SK-N-DZ (cell line): ENCODE data around the gene BCAS1.
"Not testable (repeated sequence)": the region's sequence is repeated elsewhere in the genome, so short reads cannot be mapped to it uniquely, and the experiment has no call there.

Source experiments
- DNase-seq: peaks from one replicate; pipeline ENCODE4 v3.0.0-alpha.2; 2015; ENCODE audit warnings: low spot score

Gene BCAS1

DNA sequence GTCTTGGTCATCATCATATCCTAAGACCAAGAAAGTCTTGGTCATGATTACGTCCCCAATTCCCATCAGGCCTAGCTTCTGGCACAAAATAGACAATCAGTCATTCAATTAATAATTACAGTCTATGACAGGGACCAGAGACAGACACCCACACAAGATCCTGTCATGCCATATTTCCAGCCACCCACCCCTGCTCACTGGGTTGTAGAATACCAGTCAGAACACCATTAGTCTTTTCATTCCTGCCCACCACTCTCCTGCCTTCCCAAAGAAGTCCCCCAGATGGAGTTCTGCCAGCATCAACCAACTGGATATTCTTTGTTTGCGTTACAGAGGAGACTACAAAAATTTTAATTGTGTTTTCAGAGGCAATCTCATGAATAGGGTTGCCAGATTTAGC, 81.0 kb downstream of the BCAS1 start:
- no peak for DNase-seq

DNA sequence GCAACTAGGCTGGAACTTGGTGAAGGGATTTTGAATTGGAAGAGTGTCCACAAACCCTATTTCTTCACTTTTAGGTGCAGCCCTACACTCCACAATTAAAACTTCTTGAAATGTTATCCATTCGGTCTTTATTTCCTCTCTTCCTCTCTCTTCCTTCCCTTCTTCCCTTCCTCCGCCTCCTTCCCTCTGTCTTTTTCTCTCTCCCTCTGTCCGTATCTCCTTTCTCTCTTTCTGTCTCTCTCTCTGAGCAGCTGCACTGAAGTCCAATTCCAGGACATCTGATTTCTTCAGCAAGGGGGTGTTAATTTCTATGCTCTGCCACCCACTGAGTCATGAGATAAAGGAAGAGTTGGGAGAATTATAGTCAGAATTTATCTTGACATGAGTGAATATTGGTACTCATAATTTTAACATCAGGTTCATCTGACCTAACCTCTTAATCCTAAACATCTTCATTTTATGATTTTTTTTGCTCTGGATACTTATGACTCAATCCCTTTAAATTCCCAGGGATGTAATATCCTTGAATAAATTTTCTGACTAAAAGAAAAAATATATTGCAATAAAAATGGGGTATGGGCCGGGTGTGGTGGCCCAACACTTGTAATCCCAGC, 84.2 kb downstream of the BCAS1 start:
- DNase-seq: no peak

DNA sequence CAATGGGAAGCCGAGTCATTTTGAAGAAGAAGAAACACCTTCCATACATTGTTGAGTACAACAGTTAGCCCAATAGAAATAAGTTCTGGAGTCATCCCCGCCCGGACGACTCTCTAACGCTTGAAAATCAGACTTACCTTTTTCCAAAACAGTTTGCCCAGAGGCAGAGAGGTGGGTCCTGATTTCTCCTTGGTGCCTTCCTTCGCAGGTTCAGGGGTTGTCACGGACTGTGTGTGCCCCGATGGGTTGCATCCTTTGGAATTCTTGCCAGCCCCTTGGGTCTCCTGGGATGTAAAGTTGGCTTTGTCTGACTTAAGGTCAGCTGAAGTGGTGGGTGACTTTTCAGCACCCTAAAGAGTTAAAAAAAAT, 85.3 kb downstream of the BCAS1 start:
- no peak for DNase-seq

DNA sequence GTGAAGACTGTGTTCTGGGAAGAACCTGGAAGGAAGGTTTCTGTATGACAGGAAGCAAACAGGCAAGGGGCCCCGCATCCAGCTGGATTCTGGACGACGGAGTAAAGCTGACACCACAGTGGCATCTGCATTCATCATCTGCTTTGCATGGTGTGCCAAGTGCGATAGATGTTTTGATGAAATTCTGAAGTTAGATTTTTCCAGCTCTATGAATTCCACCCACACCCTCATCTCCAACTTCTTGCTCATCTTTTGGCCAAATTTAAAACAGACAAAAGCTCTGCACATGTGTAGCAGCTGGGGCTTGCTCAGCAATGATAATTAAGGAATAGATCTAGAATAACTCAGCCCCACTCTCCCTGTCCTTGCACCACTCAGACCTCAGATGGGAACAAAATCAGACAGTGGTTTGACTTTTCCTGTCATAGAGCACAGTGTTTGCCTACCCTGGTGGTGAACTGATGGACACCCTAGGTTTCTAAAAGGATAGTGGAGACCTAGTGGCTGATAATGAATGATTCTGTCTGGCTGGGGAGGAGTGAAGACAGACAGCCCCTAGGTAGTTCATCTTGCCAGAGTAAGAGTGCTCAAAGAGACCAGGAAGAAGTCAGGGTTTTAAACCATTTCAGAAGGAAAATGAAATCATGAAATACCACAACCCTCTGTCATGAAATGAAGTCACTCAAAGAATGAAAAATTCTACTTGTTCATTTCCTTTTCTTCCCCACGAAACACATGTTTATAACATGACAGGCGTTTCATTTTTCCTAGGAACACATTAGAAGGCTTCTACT, 85.8 kb downstream of the BCAS1 start:
- DNase-seq: no peak

DNA sequence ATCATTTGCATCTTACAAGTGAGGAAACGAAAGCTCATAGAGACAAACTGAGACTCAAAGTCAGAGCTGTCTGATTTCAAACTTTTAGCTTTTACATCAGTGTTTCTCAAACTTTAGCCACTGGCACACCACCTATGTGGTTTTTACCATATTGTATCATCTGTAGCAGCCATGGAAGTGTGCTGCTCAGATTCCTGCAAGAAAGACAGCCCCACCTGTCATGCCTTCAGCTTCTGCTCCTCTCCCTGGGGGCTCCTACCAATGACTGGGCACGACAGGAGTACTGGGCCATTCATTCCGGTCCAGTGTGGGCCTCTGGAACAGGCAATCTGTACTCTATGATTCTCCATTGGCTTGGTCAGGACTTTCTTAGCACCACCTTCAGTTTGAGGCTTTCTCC, 87.0 kb downstream of the BCAS1 start:
- DNase-seq: no peak

DNA sequence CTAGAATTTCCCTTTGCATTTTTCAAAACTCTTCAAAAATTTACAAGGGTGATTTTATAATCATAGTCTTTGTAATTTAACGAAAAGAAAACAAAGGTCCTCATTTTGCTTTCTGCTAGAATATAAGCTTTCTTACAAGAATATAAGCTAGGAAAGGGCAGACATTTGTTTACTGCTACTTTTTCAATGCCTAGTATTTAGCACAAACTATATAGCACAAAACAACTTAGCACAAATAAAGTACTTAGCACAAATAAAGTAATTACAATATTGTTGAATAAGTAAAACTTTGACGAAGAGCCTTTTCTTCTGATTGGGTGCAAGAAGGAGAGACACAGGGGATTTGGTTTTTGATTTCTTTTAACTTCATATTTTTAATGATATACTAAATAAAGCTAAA, 87.8 kb downstream of the BCAS1 start:
- no peak for DNase-seq

DNA sequence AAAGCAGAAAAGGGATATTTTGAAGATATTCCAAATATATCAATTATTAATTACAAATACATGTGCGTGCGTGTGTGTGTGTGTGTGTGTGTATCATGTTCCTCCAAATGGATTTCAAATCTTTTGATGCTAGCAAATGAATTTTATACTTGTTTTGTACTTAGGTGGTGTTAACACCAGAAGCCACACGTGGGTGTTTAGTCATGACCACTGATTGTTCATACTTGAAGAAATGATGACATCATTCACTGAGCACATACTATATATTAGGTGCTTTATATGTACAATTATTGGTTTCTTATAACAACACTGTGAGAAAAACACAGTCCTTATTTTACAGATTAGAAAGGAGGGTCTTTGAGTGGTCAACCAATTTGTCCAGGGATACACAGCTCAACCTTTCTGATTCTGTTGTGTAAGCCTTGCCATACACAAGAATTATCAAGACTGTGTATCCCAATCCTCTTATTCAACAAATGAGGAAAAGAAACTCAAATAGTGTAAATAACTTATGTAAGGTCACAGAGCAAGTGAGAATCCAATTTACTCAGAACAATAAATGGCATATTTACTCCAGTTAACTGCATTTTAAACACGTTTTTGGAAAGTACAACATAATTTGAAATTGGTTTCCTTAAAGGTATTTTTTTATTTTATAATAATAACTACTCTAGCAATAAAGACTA, 88.5 kb downstream of the BCAS1 start:
- DNase-seq: no peak

DNA sequence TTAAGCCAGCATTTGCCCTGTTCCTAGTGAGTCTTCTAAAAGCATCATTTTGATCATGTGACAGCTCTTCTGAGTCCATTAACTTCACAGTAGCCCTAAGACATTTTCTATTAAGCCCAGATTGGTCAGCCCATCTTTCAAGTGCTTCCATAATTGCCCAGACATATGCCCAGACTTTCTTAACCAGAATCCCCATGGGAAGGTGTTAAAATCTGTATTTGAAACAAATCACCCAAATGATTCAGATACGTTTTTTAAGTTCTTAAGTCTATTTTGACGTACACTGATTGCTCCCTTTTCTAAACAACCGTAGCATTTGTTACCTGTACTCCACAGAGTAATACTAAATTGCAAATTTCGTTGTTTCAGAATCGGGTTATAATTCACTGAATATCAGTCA, 89.3 kb downstream of the BCAS1 start:
- no peak for DNase-seq

DNA sequence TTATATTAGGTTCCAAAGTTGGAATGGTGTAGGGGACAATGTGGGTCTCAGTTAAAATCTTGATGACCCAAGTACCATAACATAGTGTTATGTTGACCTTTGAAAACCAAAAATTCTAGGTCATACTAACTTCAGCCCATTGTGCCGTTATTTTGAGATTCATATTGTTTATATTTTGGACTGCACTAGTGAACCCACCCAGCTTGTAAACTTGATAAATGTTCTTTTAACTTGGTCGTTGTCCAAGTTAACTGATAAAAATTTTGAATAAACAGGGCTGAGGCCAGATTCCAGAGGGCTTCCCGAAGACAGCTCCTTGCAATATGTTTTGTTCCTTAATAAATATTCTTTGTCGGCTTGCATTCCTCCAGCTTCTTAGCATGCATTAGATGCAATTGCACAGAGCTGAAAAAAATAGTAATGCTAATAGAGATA, 90.3 kb downstream of the BCAS1 start:
- DNase-seq: no peak

DNA sequence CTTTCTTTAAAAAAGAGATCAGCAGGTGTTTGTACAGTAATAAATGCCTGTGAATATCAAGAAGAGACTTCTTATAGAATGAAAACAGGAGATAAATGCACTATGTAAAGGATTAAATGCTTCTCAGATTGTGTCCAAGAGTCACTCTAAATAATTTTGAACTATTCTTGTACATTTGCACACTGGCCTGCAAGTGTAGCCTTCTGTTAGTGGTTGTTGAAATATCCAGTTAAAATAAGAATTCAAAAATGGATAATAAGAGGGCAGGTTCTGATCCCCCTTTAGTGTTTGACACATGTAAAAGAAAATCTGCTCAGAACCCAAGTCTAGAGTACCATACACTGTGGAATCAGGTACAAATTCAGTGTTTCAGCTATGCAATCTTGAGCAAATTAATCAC, 91.9 kb downstream of the BCAS1 start:
- no peak for DNase-seq

DNA sequence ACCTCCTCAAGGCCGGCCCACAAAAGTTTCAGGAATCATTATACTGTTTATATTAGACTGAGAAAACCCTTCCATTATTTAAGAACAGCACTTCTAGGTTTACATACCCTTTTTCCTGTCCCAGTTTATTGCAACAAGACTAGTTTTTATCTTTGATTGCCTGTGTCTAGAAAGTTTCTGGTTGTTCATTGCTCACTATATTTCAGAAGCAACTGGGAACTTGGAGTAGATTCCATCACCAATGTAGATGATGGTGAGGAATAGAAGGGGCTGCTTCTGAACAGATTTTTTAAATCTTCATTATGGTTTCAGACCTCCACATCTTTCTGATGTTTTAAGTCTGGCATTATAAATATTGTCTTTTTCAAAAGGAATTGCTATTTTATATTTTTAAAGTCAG, 93.0 kb downstream of the BCAS1 start:
- no peak for DNase-seq

DNA sequence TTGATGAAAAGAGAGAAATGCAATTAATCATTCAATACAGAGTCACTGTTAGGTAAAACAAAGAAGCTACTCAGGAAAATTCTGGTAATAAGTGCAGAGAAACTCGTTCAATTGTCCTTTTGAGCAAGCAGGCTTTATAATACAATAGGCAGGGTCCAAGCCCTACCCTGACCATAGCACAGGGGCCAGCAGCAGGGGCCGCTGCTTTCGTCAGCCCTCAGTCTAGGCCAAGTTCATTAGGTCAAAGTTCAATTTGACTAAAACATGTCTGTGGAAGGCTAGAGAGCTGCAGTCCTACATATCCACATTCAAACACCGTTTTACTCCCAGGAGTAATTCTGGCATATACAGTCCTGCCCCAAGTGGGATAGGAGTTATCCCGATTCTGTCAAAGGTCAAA, 94.6 kb downstream of the BCAS1 start:
- no peak for DNase-seq

DNA sequence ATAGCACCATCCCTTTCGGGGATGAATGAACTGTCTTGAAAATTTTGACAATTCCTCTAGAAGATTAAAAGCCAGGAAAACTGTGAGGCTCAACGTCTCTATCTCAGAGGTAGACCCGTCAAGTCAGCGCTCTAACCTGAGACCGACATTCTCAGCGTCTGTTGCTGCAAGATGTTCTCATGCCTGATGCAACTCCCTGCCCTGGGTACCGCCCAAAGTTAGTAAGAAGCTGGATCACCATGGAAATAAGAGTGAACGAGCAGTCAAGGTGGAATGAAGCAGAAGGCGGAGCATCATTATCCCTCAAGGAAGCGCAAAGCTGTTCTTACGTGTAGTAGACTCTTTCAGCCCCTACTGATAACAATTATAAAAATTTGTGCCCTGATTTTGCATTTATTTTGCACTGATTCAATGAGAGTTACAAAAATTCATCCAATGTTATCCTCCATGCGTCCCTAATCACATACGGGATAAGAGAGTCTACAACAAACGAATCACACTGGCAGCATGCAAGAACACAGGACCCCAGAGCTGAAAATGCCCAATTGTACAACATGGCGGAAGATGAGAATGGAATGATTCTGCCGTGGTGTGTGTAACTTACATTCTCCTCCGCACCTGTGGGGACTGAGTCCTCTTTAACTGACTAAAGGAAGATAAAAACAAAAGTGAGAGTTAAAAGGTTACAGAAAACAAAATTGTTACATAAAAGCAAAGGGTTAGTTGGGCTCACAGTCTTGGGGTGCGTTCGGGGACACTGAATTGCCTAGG, 95.4 kb downstream of the BCAS1 start:
- no peak for DNase-seq

DNA sequence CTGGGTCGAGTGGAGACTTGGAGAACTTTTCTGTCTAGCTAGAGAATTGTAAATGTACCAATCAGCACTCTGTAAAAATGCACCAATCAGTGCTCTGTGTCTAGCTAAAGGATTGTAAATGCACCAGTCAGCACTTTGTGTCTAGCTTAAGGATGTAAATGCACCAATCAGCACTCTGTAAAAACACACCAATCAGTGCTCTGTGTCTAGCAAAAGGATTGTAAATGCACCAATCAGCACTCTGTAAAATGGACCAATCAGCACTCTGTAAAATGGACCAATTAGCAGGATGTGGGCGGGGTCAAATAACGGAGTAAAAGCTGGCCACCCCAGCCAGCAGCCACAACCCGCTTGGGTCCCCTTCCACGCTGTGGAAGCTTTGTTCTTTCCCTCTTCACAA, 96.5 kb downstream of the BCAS1 start:
- not testable (repeated sequence) for DNase-seq

DNA sequence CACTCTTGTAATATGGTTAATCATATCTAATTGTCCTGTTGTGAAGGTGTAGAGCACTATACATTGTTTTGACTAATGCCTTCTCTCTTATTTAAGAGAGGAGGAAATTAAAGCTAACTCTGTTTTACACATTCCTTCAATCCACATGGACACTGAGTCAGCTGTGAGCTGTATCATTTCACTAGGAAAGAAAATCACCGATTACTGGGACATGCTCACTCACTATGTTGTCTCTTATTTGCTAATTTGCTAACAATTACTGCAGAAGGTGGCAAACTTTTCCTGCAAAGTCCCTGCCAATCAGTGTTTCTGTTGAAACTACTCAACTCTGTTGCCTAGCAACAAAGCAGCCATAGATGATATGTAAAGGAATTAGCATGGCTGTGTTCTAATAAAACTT, 98.2 kb downstream of the BCAS1 start:
- DNase-seq: no peak

DNA sequence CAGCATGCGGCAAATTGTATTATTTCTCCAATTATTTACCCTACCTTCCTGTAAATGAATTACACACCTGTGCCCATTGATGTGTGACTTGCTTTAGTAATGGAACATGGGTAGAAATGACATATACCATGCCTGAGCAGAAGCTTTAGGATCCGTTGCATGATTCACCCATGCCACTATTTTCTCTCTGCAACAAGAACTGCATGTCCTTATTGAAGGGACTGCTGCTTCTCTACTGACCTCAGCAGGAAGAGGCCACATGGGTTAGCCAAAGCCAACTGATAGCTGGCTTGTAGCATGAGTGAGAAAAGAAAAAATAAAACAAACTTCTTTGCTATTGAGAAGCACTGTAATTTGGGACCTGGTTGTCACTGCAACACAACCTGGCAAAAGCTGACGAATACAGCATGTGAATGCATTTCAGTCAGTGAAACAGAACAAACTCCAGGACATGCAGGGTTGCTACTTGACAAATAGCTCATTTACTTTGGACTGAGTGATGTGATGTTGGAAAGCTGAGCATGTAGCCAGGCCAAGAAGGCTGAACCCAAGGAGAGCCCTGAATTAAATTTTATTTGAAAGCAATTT, 99.2 kb downstream of the BCAS1 start:
- no peak for DNase-seq

DNA sequence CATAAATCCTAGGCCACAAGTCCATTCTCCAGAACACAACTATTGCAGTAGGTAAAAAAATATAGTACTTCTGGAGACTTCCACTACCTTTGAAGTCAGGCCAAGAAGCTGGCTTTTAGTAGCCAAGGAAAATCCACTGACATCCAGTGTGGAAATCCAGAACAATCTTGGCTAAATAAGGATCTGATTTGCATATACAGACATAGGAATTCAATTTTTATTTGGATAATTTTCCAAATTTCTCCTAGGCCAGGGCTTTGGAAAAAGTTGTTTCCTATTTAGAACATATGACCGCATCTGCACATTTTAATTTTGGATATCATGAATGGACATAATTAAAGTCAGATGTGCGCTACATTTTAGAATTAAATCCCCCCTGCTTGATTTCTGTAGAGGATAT, 100.2 kb downstream of the BCAS1 start:
- DNase-seq: no peak

DNA sequence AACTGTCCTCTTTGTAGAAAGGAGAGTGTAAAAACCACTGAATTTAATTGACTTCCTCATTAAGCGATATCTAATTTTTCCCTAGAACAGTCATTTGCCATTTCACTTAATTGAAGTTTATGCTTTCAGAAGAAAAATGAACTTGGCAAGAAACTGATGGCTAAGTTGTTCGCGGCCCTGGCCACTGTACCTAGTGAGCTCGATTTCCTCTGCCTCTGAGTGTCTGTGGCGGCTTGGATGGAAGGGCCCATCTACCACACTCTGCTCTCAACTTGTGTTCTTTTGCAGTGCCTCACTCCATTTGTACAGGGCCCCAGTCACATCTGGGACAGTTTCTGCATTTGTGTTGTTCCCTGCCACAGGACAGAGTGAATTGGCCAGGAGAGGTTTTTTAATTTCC, 102.9 kb downstream of the BCAS1 start:
- DNase-seq: no peak

DNA sequence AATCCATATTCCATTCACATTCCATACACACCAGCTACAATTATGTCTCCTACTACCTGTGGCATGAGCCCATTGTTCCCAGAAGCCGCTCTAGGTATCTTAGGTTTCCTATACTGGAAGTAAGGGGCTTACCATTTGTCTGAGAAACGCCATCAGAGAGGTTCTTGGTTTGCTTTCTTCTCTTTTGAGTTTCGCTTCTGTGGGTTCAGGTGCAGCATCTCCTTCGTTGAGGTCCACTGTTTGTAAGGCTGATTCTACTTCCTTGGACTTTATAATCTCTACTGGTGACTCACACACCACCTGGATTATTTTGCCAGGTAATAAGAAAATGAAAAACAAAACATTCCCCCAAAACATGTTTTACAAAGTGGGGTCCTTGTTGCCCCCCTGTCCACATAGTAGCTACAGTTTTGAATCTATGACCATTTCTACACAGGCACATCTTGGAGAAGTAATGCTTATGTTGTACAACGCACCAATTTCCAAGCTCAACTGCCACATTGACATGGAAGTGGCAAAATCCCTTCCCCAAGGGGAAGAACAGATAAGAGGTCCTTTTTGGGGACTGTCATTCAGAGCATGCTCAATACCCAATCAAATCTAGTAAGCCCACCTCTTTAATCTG, 103.5 kb downstream of the BCAS1 start:
- no peak for DNase-seq

DNA sequence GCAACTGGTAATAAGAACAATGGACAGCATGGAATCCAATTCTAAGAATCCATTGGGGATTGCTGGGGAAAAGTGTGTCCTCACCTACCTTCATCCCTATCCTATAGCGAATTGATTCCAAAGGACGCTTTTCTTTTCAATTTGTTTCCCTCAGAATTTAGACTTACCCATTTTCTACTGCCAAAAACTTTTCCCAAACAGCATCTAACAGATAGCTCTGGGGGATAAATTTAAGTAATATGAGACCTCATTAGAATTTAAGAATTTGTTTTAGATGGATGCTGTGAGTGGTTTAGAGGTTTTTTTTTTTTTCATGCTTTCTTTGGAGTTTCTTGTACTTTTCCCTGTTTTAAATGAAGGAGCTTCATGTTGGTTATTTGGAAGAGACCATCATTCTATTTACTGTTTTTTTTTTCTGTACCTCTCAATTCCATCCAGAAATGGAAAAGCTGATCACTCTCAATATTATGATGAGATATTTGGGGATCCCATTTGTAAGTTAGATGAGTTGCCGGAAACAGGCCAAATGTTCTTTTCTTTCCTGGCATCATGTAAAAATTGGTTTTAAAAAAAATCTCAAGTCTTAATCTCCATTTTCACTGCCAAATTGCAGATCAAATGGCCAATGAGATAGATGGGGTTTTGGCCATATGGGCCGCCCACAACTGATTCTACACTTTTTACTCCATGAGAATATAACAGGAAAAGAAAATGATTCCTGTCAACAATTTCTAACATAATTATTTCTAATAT, 105.7 kb downstream of the BCAS1 start:
- DNase-seq: no peak

DNA sequence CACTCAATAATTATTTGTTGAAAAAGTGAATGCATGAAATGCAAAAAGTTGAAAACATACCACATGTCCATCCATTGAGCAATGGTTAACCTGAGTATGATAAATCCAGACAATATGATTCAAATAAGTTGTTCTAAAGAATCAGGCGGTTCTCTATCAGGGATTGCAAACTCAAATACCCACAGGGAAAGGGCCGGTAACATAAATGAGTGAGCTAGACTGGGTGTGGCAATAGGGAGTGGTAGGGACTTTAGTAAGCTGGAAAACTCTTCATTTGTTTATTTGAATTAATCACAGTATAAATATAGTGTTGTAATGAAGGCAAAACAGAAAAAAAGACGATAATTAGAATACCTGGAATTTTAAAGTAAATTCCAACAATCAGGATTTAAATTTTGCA, 106.3 kb downstream of the BCAS1 start:
- DNase-seq: no peak
